Thyroid gland (tissue), 4 donors: ENCODE measurements around the gene OR6C70. TPM values are rescaled to one million over a fixed set of nuclear protein-coding genes. Genes with fewer than 3 reads are reported as not detected.
"Not testable (repeated sequence)": the region's sequence is repeated elsewhere in the genome, so short reads cannot be mapped to it uniquely, and the experiment has no call there.

Source experiments
- DNase-seq, 2 donors: peaks; one replicate each; pipeline ENCODE4 v3.0.0-alpha.2; 2019
- H3K27ac ChIP-seq, 3 donors: fragments of 200-600 bp; sonication (generic); 1 replicate in 2 of 3; 2 replicates in 1 of 3; pipeline ENCODE4 v1.5.1; 2016 to 2019; ENCODE audit warnings: mild to moderate bottlenecking in 1 of 3, moderate library complexity in 1 of 3
- H3K27me3 ChIP-seq: fragments of 200-600 bp; sonication (generic); one replicate; pipeline ENCODE4 v1.5.1; 2019
- H3K36me3 ChIP-seq, 2 donors: fragments of 200-600 bp; sonication (generic); one replicate each; pipeline ENCODE4 v1.5.1; 2016 to 2019
- H3K4me1 ChIP-seq, 2 donors: fragments of 200-600 bp; sonication (generic); one replicate each; pipeline ENCODE4 v1.5.1; 2017 to 2019
- H3K4me3 ChIP-seq, 3 donors: fragments of 200-600 bp; sonication (generic); replicated peaks in 1 of 3; 1 replicate in 2 of 3; 2 replicates in 1 of 3; pipeline ENCODE4 v1.5.1; 2016; ENCODE audit warnings: mild to moderate bottlenecking in 1 of 3
- H3K9me3 ChIP-seq: fragments of 200-600 bp; sonication (generic); one replicate; pipeline ENCODE4 v1.5.1; 2017
- CTCF ChIP-seq, 6 experiments: fragments of 200-600 bp in 3 of 6; fragments of 450-650 bp in 3 of 6; sonication (generic) in 3 of 6; IDR thresholded peaks; one replicate each; pipeline ENCODE4 v1.5.1; 2016 to 2019; ENCODE audit warnings: antibody characterized with exemption in 6 of 6, mild to moderate bottlenecking in 2 of 6, inconsistent platforms in 1 of 6, moderate library complexity in 1 of 6
- POLR2A ChIP-seq, 2 donors: fragments of 450-650 bp; IDR thresholded peaks; one replicate each; pipeline ENCODE4 v1.6.1; 2017; ENCODE audit warnings: antibody characterized with exemption in 2 of 2, mild to moderate bottlenecking in 2 of 2, moderate library complexity in 1 of 2
- WGBS, 2 donors: methylation state at CpG; one replicate each; pipeline ENCODE4 v1.1.5; 2017; 5-methylcytosine and 5-hydroxymethylcytosine counted together
- intact Hi-C: fragments of 100-400 bp; cut with DNase I; formaldehyde crosslinking; loops from one replicate; pipeline ENCODE4 v1.15.1; 2023
- total RNA-seq, 4 donors: library from RNA; depleted of rRNA; stranded (reverse); fragments of >200 nt; gene quantifications; one replicate each; pipeline ENCODE4 v1.2.3, GENCODE V29; 2016

Gene OR6C70
- total RNA-seq, 4 donors from 2014 or later: not detected

GRCh38 chr12:55499231-55499630 lies 29.3 kb upstream of the OR6C70 start:
- H3K9me3 ChIP-seq: no peaks in the 10 kb centered on the region
- DNase-seq: no peak
- 82 to 84% methylated on average over 4 of the region's 4 CpGs for WGBS, 2 donors
- TF ChIP-seq POLR2A (IDR thresholded peaks at IDR 0.05) (no peak), CTCF (IDR thresholded peaks at IDR 0.05) (no peak)
- H3K4me1 ChIP-seq: no peaks in the 10 kb centered on the region
- H3K27ac ChIP-seq: no peak overlapping the region
- intact Hi-C loops: no loop called here
- no peaks in the 10 kb centered on the region for H3K36me3 ChIP-seq
- H3K27me3 ChIP-seq: no peaks in the 10 kb centered on the region
- H3K4me3 ChIP-seq: no peak overlapping the region

GRCh38 chr12:55495490-55495889 lies 25.6 kb upstream of the OR6C70 start:
- H3K36me3 ChIP-seq: no peaks in the 10 kb centered on the region
- no peak overlapping the region for H3K27ac ChIP-seq
- TF ChIP-seq CTCF (IDR thresholded peaks at IDR 0.05) (no peak), POLR2A (IDR thresholded peaks at IDR 0.05) (no peak)
- 76 to 85% methylated on average over 5 of the region's 5 CpGs for WGBS, 2 donors
- intact Hi-C loops: no loop called here
- H3K4me1 ChIP-seq: no peaks in the 10 kb centered on the region
- no peaks in the 10 kb centered on the region for H3K9me3 ChIP-seq
- no peak overlapping the region for H3K4me3 ChIP-seq
- no peaks in the 10 kb centered on the region for H3K27me3 ChIP-seq
- no peak for DNase-seq

- Histone ChIP-seq H3K4me1 (no peaks in the 10 kb centered on the region), H3K36me3 (no peaks in the 10 kb centered on the region), H3K9me3 (no peaks in the 10 kb centered on the region), H3K27me3 (no peaks in the 10 kb centered on the region), H3K27ac (no peak within 1 kb of the TSS), H3K4me3 (no peak within 1 kb of the TSS)
- intact Hi-C loops: no loop called here
- TF ChIP-seq CTCF (IDR thresholded peaks at IDR 0.05) (no peak), POLR2A (IDR thresholded peaks at IDR 0.05) (no peak)
- 67 to 75% methylated on average over 2 of the region's 2 CpGs for WGBS, 2 donors
- DNase-seq: no peak
Measured at GRCh38 chr12:55492078-55492477, 22.1 kb upstream of the OR6C70 start, which contains the start of gene OR6C68. Gene OR6C68, plus strand, starts transcription at chr12:55492378. Its CDS starts 0 bp downstream, at chr12:55492378.

GRCh38 chr12:55484284-55484683 lies 14.3 kb upstream of the OR6C70 start:
- H3K27ac ChIP-seq, intact Hi-C loops, H3K36me3 ChIP-seq, H3K4me3 ChIP-seq, H3K4me1 ChIP-seq, DNase-seq, H3K27me3 ChIP-seq, H3K9me3 ChIP-seq: not testable (repeated sequence)
- 69 to 78% methylated on average over 7 of the region's 13 CpGs for WGBS, 2 donors

GRCh38 chr12:55479136-55479535 lies 9.2 kb upstream of the OR6C70 start:
- H3K36me3 ChIP-seq, H3K4me3 ChIP-seq, intact Hi-C loops, H3K27ac ChIP-seq, H3K27me3 ChIP-seq, DNase-seq, H3K9me3 ChIP-seq, H3K4me1 ChIP-seq: not testable (repeated sequence)
- WGBS, 2 donors: 100% methylated on average over 8 of the region's 29 CpGs; no CpG with 5 or more reads in 1 of the 2 donors

GRCh38 chr12:55472264-55472663 lies 2.3 kb upstream of the OR6C70 start:
- no peaks in the 10 kb centered on the region for H3K36me3 ChIP-seq
- no peaks in the 10 kb centered on the region for H3K9me3 ChIP-seq
- no peak for TF ChIP-seq CTCF (IDR thresholded peaks at IDR 0.05)
- TF ChIP-seq POLR2A (IDR thresholded peaks at IDR 0.05): no peak
- no peak overlapping the region for H3K27ac ChIP-seq
- no peaks in the 10 kb centered on the region for H3K27me3 ChIP-seq
- intact Hi-C loops: no loop called here
- DNase-seq: no peak
- WGBS, 2 donors: 85 to 93% methylated on average over 1 of the region's 1 CpG
- no peak overlapping the region for H3K4me3 ChIP-seq
- H3K4me1 ChIP-seq: no peaks in the 10 kb centered on the region
